Measurements from ENCODE around the gene NAA25.

DNA sequence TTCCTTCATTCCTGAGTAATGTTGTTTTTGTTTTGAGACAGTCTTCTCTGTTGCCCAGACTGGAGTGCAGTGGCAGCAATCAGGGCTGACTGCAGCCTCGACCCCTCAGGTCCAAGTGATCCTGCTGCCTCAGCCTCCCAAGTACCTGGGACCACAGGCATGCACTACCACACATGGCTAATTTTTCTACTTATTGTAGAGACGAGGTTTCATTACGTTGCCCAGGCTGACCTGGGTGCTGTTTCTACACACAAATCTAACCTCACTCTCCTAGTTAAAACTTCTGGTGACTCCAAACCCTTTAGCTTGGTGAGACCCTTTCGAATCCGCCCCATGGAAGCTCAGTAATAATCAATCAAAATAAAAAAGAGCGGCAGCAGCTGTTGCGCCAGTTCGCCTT lies 96.9 kb downstream of the NAA25 start:
- TF ChIP-seq, protein P1, sequence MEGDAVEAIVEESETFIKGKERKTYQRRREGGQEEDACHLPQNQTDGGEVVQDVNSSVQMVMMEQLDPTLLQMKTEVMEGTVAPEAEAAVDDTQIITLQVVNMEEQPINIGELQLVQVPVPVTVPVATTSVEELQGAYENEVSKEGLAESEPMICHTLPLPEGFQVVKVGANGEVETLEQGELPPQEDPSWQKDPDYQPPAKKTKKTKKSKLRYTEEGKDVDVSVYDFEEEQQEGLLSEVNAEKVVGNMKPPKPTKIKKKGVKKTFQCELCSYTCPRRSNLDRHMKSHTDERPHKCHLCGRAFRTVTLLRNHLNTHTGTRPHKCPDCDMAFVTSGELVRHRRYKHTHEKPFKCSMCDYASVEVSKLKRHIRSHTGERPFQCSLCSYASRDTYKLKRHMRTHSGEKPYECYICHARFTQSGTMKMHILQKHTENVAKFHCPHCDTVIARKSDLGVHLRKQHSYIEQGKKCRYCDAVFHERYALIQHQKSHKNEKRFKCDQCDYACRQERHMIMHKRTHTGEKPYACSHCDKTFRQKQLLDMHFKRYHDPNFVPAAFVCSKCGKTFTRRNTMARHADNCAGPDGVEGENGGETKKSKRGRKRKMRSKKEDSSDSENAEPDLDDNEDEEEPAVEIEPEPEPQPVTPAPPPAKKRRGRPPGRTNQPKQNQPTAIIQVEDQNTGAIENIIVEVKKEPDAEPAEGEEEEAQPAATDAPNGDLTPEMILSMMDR (IDR thresholded peaks at IDR 0.05): no peak
- no peak for TF ChIP-seq POLR2A (IDR thresholded peaks at IDR 0.05)
